C4-2B (cell line): ENCODE measurements around the gene LIAS.

Experiments used
- CTCF ChIP-seq: fragments of 450-650 bp; conservative IDR thresholded peaks from 2 replicates; pipeline ENCODE4 v1.5.1; 2017; ENCODE audit warnings: mild to moderate bottlenecking
- ZFX ChIP-seq: fragments of 450-650 bp; IDR thresholded peaks from 2 replicates; pipeline ENCODE4 v1.6.1; 2017

- TF ChIP-seq CTCF (no peak), ZFX (no peak)
Measured at GRCh38 chr4:39480902-39481695, 22.2 kb downstream of the LIAS start.
